ENCODE results near the gene IPO4. TPM values are rescaled to one million over a fixed set of nuclear protein-coding genes. Genes with fewer than 3 reads are reported as not detected.
A peak's percentile ranks its signal among the peaks of the same experiment; 100 is the strongest.

Gene IPO4
- total RNA-seq, 1 experiment from 2014 or later, result 157 TPM

- TF ChIP-seq CTCF (conservative IDR thresholded peaks at IDR 0.05; ENCODE audit: low read depth, low read length) (no peak), EZH2 (IDR thresholded peaks at IDR 0.05; ENCODE audit: borderline replicate concordance, low read depth, low read length, poor library complexity, severe bottlenecking) (no peak)
- intact Hi-C loops (cut with micrococcal nuclease; ENCODE audit: unreplicated experiment), result loop anchor here (5.0 kb wide), 1 partner anchor 42 kb away; the partner anchor contains the start of genes PSME2 and RNF31
- Histone ChIP-seq H3K9me3 (ENCODE audit: low read depth, low read length, poor library complexity, severe bottlenecking) (no peaks in the 10 kb centered on the region), H3K4me3 (ENCODE audit: low read depth, low read length, poor library complexity, severe bottlenecking) (no peak overlapping the region), H3K36me3 (ENCODE audit: insufficient read depth, low read length, poor library complexity, severe bottlenecking) (peaks cover 38% of the 10 kb centered on the region), H3K4me1 (ENCODE audit: insufficient read depth, low read length, poor library complexity, severe bottlenecking) (peaks cover 13% of the 10 kb centered on the region), H3K27ac (ENCODE audit: low read depth, low read length, poor library complexity, severe bottlenecking) (no peak overlapping the region), H3K27me3 (replicated peaks; ENCODE audit: insufficient read depth, low read depth, low read length, poor library complexity) (no peaks in the 10 kb centered on the region)
- no TSS peak for BruUV-seq (replicated peaks)
- ChIA-PET POLR2A (ENCODE audit: low non-redundant PET) (no interaction called here), CTCF (no interaction called here)
- DNase-seq (ENCODE audit: low spot score), result no peak
Measured at GRCh38 chr14:24189460-24189859, 844 bp upstream of the IPO4 start.

- intact Hi-C loops (cut with micrococcal nuclease; ENCODE audit: unreplicated experiment), result loop anchor here (5.0 kb wide), 1 partner anchor 42 kb away; the partner anchor contains the start of genes PSME2 and RNF31
- peak overlapping the region; percentile 88 for H3K27ac ChIP-seq (ENCODE audit: low read depth, low read length, poor library complexity, severe bottlenecking)
- BruUV-seq (replicated peaks), result no TSS peak
Measured at GRCh38 chr14:24189059-24189375, 401 bp upstream of the IPO4 start.

GRCh38 chr14:24187539-24187915 lies 1.1 kb downstream of the IPO4 start:
- no peak for TF ChIP-seq EZH2 (IDR thresholded peaks at IDR 0.05; ENCODE audit: borderline replicate concordance, low read depth, low read length, poor library complexity, severe bottlenecking)
- no peak for TF ChIP-seq CTCF (conservative IDR thresholded peaks at IDR 0.05; ENCODE audit: low read depth, low read length)
- ChIA-PET POLR2A (ENCODE audit: low non-redundant PET) (no interaction called here), CTCF (no interaction called here)
- Histone ChIP-seq H3K4me3 (ENCODE audit: low read depth, low read length, poor library complexity, severe bottlenecking) (peak overlapping the region; percentile 79), H3K27me3 (replicated peaks; ENCODE audit: insufficient read depth, low read depth, low read length, poor library complexity) (no peaks in the 10 kb centered on the region), H3K4me1 (ENCODE audit: insufficient read depth, low read length, poor library complexity, severe bottlenecking) (peaks cover 9% of the 10 kb centered on the region), H3K9me3 (ENCODE audit: low read depth, low read length, poor library complexity, severe bottlenecking) (no peaks in the 10 kb centered on the region), H3K27ac (ENCODE audit: low read depth, low read length, poor library complexity, severe bottlenecking) (no peak overlapping the region), H3K36me3 (ENCODE audit: insufficient read depth, low read length, poor library complexity, severe bottlenecking) (peaks cover 44% of the 10 kb centered on the region)
- DNase-seq (ENCODE audit: low spot score), result no peak
- intact Hi-C loops (cut with micrococcal nuclease; ENCODE audit: unreplicated experiment), result loop anchor here (5.0 kb wide), 1 partner anchor 40 kb away; the partner anchor contains the start of genes PSME2 and RNF31
- BruUV-seq (replicated peaks), result no TSS peak

More at GRCh38 chr14:24189059-24189375, 401 bp upstream of the IPO4 start:
- CTCF ChIA-PET, result no interaction called here
- TF ChIP-seq CTCF (conservative IDR thresholded peaks at IDR 0.05; ENCODE audit: low read depth, low read length), result no peak
- no peak for TF ChIP-seq EZH2 (IDR thresholded peaks at IDR 0.05; ENCODE audit: borderline replicate concordance, low read depth, low read length, poor library complexity, severe bottlenecking)
- Histone ChIP-seq H3K9me3 (ENCODE audit: low read depth, low read length, poor library complexity, severe bottlenecking) (no peaks in the 10 kb centered on the region), H3K27me3 (replicated peaks; ENCODE audit: insufficient read depth, low read depth, low read length, poor library complexity) (no peaks in the 10 kb centered on the region), H3K4me3 (ENCODE audit: low read depth, low read length, poor library complexity, severe bottlenecking) (peak overlapping the region; percentile 79), H3K36me3 (ENCODE audit: insufficient read depth, low read length, poor library complexity, severe bottlenecking) (peaks cover 40% of the 10 kb centered on the region), H3K4me1 (ENCODE audit: insufficient read depth, low read length, poor library complexity, severe bottlenecking) (peaks cover 9% of the 10 kb centered on the region)
- DNase-seq (ENCODE audit: low spot score), result no peak
- POLR2A ChIA-PET (ENCODE audit: low non-redundant PET), result interaction anchor here (0.6 kb wide), 1 partner anchor 122 kb away, joined by 5 read pairs; the partner anchor contains the start of gene LTB4R
